NCI-H2196 (cell line): ENCODE data around the gene CD99.

Experiments used
- DNase-seq: peaks from one replicate; lab custom pipeline; 2025; ENCODE audit not compliant: unreplicated experiment; lab: John Stamatoyannopoulos, UW

CD99 gene

DNA sequence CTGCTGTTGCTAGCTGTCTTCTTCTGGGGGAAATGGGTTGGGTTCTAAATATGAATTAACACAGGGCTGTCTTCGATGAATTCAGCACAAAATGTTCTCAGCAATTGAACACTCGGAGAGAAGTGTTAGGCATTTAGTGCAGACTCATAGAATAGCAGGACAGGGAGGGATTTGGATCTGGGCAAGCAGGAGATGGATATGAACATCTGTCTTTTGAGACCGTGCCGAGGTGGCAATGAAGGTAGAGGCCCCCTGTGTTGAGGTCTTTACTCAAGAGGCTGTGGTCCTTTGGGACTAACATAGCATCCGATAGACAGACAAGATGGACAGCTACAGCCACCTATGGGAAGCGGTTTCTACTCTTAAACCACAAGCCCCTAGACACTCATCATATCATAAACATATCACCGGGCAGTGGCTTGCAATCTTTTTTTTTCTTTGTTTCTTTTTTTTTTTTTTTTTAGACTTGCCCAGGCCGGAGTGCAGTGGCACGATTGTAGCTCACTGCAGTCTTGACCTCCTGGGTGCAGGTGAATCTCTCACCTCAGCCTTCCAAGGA lies 6.7 kb downstream of the CD99 start:
- no peak for DNase-seq

DNA sequence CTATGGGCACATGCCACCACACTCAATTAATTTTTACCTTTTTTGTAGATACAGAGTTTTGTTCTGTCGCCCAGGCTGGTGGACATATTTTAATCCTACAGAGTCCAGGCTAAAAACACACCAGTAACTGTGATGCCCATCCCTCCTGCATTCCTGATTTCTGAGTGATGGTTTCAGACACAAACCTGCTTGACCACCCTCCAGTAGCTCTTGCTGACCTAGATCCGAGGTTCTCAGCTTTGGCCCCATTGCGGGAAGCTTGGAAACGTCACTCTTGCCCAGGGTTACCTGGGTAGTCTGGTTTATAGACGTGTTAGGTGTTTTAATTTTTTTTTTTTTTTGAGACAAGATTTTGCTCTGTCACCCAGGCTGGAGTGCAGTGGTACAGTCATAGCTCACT lies 7.5 kb downstream of the CD99 start:
- no peak for DNase-seq

DNA sequence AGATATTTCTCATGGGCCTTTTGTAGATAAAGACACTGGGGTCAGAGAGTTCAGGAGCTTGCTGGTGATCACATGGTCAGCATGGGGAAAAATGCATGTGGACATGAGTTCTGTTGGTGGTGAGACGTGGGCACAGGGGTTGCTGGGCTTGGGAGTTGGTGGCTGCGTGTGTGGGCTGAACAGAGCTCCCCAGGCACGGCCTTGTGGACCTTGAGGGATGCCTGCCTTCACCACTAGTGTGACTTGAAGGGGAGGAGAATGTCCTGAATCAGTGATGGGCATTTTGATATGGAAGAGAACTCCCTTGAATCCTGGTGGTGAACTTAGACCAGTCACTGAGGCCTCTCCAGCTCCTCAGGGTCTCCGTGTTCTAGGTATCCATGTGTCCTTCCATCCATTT lies 8.9 kb downstream of the CD99 start:
- no peak for DNase-seq

DNA sequence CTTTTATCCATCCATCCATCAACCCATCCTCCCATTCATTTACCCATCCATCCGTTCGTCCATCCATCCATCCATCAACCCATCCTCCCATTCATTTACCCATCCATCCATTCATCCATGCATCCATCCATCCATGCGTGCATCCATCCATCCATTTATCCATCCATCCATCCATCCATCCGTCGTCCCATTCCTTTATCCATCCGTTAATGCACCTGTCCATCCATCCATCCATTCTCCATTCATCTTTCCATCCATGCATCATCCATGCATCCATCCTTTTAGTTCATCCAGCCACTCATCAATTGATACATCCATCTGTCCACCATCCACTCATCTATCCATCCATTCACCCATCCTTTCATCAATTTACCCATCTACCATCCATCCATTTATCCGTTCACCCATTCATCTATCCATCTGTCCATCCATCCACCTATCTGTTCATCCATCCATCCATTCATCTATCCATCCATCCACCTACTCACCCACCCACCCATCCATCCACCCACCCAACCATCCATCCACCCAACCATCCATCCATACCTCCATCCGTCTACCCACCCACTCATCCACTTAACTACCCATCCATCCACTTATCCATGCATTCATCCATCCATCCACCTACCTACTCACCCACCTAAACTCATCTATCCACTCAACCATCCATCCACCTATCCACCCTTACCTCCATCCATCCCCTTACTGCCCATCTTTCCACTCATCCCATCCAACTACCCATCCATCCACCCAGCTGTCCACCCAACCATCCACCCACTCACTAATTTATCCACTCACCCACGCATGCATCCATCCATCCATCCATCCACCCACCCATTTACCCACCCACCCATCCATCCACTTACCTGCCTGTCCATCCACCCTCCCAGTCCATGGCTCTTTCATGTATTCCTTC lies 9.6 kb downstream of the CD99 start:
- no peak for DNase-seq

DNA sequence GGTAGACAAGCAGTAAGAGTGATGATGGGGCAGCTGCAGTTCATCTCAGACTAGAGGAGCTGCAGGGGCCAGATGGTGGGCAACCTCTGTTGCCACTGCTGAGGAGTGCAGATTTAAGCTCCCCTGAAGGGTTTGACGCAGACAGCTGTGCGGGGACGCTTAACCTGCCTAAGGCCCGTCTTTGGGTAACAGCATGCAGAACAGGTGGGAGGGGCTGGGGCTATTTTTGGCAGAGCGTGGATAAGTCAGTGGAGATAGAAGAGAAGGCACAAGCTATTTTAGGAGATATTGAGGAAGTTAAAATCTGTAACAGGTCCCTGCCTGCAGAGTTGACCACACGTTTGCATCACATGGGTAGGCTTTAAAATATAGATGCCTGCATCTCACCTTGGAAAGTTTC lies 10.5 kb downstream of the CD99 start:
- DNase-seq = no peak

DNA sequence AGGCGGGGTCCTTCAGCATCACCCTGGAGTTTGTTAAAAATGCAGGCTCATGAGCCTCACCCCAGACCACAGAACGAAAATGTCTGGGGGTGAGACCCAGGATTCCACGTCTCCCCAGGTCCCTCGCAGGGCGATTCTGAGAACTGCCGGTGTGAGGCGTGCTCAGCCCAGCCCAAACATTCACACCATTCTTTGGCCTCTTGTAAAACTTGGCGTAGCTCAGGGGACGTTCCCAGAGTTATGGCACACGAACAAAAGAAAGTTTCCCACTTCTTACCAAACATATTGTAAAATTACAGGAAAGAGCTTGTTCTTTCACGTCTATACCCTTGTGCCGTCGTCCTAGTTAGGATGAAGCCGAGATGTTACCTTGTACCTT lies 12.9 kb downstream of the CD99 start:
- DNase-seq = no peak

DNA sequence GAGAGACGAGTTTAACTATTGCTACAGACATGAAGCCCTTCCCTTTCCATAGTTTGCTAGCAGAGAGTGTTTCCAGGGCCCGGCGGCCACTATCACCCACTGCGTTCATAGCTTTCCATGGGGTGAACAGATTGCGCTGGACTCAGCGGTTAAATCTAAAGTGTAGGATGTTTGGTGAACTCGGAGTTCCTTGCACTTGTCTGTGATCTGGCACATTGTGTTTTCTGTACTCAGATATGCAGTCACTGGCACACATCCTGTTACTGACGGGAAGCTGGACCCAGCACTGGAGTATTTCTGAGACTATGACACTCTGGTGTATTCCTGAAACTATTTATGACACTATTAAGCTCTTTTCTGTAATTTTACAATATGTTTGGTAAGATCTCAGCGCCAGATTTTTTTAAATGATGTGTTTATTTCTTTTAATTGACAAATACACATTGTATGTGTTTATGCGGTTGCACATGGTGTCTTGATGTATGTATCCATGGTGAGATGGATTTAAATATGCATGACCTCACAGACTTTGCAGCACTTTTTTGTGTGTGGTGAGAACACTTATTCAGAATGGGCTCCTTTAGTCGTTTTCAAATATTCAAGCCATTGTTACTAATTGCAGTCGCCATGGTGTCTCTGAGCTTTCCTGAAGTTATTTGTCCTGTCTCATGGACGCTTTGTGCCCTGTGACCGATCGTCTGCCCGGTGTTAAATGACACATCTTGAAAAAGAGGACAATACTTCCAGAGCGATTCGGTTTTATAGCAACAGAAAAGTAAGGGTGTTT lies 14.1 kb downstream of the CD99 start:
- no peak for DNase-seq

DNA sequence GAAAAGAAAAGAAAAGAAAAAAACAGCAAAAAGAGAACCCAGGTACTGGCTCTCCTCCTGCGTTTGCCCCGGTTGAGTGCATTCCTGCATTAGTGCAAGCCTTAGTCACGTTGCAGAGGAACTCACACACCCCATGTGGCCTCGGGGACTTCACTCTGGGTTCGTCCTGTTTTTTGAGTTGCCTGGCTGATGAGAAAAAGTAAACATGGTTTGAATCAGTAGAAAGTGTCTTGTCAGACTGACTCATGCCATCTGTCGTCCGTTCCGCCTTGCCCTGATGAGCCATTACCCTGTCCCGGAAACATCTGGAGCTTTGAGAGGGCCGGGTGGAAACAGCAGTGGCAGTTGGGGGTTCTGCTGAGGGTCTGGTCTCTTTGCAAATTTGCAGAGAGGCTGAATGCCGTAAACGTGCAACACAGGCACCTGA lies 16.3 kb downstream of the CD99 start:
- no peak for DNase-seq

DNA sequence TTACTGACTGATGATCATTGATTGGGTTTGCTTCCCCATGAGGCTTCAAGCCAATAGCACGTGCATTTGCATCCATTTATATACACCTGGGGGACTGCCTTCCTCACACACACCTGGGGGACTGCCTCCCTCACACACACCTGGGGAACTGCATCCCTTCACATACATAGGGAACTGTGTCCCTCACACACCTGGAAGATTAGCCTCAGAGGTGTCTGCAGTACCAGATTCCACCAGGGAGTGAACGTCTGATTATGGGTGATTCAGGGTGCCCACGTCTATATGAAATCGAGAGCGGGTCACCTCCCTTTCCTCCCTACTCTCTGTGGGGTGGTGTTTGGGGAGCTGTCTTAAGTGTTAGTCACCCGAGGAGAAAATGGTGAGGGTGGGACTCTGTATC lies 16.9 kb downstream of the CD99 start:
- DNase-seq = no peak

DNA sequence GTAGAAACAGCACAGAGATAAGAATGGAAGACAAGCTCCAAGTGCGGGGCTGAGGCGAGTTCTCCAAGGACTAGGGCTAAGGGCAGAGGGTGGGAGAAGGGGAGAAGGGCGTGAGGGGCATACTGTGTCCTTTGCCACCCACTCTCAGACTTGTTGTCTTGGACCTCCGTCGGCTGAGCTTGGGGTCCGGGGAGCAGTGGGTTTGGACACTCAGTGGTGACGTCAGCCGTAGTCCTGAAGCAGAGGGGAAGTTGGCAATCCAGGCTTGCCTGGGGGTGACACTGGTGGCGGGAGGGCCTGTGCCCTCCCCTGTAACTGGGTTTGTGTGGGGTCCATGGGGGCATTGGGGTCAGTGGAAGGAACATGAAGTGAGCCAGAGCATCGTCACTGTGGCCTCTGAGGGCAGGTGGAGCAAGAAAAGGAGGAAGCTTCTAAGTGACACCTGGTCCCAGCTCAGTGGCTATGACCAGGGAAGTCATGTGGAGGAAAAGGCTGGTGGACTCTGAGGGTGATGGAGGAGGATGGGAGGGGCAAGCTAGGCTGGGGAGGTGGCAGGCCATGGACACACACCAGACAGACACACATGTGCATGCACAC lies 17.6 kb downstream of the CD99 start:
- DNase-seq = no peak

DNA sequence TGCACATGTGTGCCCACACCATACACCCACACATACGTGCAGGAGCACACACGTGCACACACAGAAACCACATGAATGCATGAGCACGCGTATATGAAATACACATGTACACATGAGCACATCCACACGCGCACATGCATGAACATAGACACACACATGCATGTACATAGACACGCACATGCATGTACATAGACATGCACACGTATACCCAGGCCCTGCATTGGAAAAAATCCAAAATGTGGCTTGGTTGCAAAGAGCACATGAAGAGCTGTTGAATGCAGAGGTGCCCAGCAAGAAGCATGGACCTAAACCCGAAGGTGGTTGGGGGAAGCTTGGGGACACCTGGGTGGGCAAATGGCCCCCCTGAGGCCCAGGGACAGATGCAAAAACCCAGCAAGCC lies 18.5 kb downstream of the CD99 start:
- DNase-seq = no peak

DNA sequence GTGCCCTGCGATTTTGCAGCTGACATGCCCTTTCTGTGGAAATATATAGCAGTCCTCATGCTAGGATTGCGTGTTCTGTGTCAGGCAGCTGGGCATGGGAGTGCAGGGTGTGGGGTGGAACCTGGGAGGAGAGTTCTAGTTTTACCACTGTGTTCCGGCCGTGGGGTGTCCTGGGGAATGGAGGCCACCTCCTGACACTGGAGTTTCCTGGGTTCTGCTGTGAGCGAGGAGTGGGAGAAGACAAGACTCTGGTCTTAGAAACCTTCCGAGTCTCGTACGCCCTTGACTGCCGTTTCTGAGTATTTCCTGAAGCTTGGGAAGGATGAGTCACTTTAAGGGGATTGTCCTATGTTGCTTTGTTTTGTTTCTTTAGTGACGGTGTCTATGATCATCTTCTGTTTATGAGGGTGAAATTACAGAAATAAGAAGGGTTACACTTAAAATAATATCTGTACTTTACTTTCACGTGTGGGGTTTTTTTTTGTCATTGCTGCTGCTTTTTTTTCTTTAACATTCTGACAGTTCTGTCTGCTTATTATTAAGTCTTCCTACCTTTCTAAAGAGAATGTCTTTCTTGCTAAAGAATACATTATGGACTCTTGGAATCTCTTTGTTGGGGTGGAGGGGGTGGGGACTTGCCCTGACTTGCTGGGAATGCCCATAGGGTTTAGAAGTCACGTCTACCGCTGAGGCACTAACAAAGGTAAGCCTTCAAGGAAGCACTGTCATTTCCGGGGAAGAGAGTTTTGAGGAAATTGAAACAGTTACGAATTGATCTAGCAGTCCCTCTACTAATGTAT lies 19.1 kb downstream of the CD99 start:
- no peak for DNase-seq

DNA sequence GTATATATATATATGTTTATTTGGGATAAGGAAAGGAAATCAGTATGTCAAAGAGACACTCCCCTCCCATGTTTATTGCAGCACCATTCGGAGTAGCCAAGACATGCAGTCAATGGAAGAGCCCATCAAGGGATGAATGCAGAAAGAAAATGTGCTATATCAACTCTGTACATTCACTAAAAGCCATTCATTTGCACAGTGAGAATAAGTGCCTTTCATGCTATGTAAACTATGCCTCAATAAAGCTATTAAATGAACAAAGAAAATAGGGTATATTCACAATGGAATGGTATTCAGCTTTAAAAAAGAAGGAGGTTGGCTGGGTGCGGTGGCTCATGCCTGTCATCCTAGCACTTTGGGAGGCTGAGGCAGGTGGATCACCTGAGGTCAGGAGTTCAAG lies 20.3 kb downstream of the CD99 start:
- no peak for DNase-seq

DNA sequence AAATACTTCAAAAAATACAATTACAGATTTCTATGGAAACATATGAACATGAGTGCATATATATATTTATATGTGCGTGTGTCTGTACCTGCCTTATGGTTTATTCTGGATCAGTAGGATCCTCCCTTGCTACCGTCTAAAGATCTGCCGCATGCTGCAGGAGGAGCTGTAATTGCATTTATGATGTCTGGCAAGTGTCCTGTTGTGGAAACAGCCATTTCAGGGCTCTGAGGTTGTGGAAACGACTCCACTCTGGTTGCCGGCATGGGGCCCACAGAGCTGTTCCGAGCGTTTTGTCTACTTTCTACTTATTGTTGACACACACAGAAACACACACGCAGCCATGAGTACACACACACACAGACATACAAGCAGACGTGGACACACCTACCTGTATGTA lies 21.3 kb downstream of the CD99 start:
- no peak for DNase-seq

DNA sequence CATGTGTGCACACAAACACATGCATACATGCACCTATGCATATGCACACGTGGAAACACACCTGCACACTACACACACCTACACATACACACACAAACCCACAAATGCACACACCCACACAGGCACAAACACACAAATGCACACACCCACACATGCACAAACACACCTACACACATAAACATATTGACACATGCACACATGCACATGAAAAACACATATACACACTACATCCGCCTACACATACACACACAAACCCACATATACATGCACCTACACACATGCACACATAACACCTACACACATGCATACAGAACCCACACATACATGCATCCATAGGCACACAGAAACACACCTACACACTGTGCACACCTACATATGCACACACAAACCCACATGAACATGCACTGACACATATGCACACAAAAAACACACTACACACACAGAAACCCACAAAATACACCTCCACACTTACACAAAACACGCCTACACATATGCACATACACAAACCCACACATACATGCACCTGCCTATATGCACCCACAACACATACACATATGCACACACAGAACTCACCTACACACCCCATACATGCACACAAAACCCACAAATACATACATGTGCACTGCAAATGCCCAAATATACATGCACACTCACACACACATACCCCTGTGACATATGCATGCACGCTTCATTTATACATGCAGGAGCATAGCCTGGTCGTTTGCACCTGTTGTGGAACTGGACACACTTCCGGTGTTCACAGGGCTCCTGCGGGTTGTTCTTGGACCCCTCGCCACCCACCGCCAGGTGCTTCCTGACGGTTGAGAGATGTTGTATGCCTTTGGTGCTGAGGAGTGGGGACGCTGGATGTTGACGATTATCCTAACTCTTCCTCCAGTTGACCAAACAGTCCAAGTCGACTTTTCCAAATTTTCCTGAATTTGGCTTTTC lies 22.1 kb downstream of the CD99 start:
- DNase-seq = no peak

DNA sequence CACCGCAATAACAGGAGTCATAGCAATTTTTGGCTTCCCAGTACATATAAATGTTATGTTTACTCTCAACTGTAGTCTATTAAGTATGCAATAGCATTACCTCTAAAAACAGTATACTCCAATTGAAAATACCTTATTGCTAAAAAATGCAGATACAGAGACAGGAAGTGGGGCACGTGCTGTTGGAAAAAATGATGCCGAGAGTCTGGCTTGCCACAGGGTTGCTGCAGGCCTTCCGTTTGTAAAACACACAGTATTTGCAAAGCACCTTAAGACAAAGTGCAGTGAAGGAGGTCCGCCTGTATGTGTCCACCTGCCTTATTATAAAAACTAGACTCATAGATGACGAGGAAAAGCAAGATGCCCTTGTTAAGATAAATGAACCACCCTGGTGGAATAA lies 23.5 kb downstream of the CD99 start:
- no peak for DNase-seq

DNA sequence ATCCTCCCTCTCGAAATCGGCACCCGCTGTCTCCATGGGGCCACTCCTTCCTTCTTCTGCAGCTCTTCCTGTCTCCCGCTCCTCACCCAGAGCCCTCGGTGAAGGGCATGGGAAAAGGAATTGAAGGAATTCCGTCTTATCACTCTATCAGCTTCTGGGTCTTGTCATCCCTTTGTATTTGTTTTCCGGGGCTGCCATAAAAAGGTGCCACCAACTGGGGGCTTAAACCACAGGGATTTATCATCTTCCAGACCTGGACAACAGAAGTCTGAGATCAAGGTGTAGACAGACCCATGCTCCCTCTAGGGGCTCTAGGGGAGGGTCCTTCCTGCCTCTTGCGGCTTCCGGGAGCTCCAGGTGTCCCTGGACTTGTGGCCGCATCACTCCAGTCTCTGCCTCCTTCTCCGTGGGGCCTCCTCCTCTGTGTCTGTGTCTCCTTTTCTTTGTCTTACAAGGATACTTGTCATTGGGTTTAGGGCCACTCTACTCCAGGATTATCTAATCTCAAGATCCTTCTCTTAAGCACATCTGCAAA lies 24.0 kb downstream of the CD99 start:
- DNase-seq = no peak

DNA sequence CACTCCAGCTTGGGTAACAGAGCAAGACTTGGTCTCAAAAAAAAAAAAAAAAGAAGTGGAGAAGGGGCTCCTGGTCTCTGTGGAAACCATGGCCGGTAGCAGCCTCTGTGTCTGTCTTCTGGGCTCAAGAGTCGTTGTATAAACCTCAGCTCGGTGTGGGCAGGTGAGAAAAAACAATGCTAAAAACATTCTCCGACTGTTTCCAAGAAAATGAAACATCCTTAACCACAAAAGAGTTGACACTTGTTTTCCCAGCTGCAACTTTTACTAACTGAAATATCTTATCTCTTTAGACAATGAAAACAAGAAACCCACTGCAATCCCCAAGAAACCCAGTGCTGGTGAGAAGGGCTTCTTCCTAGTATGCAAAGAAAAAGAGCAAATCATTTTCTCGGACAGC lies 26.2 kb downstream of the CD99 start:
- DNase-seq = no peak

DNA sequence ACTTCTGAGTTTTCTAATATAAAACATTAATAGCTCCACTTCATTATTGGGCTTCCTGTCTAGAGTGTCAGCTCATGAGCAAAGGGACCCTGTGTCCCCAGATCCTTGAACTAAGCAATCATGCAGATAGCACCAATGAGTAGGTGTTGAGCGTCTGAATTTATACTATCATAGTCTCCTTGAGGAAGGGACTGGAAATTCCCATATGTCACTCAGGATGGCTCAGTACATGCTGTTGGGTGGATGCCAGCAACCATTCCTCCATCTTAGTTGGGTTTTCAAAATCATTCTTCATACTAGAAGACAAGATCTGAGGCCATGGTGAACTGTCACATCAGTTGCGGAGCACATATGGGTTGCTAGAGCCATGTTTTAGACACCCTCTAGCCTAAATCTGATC lies 27.7 kb downstream of the CD99 start:
- no peak for DNase-seq
